Measurements from ENCODE around the gene RNF181. TPM values are rescaled to one million over a fixed set of nuclear protein-coding genes. Genes with fewer than 3 reads are reported as not detected.

The RNF181 gene
- total RNA-seq, 1 experiment from 2014 or later, result 156 TPM

- ChIA-PET CTCF (no interaction called here), POLR2A (interaction anchor here (0.6 kb wide), 1 partner anchor 25 kb away, joined by 7 read pairs; no protein-coding TSS in a partner anchor)
- DNase-seq (ENCODE audit: low read depth, low spot score) (no peak), ATAC-seq (no peak)
- Histone ChIP-seq H3K36me3 (ENCODE audit: control insufficient read depth, insufficient read depth, low read length) (peaks cover 6% of the 10 kb centered on the region), H3K27ac (ENCODE audit: low read length) (no peak overlapping the region), H3K27me3 (ENCODE audit: control insufficient read depth, insufficient read depth, low read length) (no peaks in the 10 kb centered on the region), H3K9me3 (ENCODE audit: control insufficient read depth, insufficient read depth, low read depth, low read length) (no peaks in the 10 kb centered on the region), H3K4me1 (ENCODE audit: control insufficient read depth, insufficient read depth, low read length) (peaks cover 7% of the 10 kb centered on the region; the same call in 1 of the 2 replicates), H3K4me3 (ENCODE audit: low read depth in 2 of 2, low read length in 2 of 2) (no peak overlapping the region)
- BruUV-seq (replicated peaks), result no TSS peak
- intact Hi-C loops (cut with micrococcal nuclease; ENCODE audit: unreplicated experiment), result loop anchor here (2.0 kb wide), 1 partner anchor 47 kb away; the partner anchor contains the start of gene GGCX
- in situ Hi-C loops (cut with HindIII; ENCODE audit: low pct_unique_long_range_greater_than_20kb, low sequenced_read_pairs), result no loop called here
- TF ChIP-seq TCF7L2 (IDR thresholded peaks at IDR 0.05; ENCODE audit: low read depth, low read length), result no peak
- TF ChIP-seq, protein P1, sequence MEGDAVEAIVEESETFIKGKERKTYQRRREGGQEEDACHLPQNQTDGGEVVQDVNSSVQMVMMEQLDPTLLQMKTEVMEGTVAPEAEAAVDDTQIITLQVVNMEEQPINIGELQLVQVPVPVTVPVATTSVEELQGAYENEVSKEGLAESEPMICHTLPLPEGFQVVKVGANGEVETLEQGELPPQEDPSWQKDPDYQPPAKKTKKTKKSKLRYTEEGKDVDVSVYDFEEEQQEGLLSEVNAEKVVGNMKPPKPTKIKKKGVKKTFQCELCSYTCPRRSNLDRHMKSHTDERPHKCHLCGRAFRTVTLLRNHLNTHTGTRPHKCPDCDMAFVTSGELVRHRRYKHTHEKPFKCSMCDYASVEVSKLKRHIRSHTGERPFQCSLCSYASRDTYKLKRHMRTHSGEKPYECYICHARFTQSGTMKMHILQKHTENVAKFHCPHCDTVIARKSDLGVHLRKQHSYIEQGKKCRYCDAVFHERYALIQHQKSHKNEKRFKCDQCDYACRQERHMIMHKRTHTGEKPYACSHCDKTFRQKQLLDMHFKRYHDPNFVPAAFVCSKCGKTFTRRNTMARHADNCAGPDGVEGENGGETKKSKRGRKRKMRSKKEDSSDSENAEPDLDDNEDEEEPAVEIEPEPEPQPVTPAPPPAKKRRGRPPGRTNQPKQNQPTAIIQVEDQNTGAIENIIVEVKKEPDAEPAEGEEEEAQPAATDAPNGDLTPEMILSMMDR (IDR thresholded peaks at IDR 0.05), result no peak
- TF ChIP-seq SIN3A (IDR thresholded peaks at IDR 0.05; ENCODE audit: borderline replicate concordance, insufficient read depth, low read depth, low read length), result no peak
- TF ChIP-seq REST (IDR thresholded peaks at IDR 0.05; ENCODE audit: insufficient read depth in 1 of 2, low read depth in 2 of 2, low read length in 1 of 2), result no peak
- TF ChIP-seq POLR2AphosphoS5 (IDR thresholded peaks at IDR 0.05; ENCODE audit: low read depth, low read length), result no peak
Observed at GRCh38 chr2:85607268-85608215, 12.0 kb downstream of the RNF181 start.

DNA sequence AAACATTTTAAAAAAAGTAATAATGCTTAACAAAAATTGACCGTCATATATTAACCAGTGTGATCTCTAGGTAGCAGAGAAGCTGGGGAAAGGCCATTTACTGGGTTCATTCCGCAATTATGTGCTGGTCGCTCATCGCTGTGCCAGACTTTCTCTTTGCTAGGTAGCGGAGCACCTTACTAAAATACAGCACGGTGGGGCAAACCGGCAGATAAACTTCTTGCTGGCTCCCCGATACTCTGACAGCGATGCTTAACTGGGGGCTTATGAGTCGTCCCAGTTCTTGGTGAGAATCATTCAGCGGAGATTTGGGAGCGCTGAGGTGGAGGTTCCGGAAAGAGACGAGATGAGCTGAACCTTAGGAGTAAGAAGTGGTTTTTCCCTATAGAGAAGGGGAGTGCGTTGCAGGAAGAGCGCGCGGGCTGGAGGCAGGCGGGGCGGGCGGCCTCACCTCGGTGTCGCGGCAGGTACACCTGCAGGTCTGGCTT is 15.7 kb downstream of the RNF181 start:
- ATAC-seq, result peak; percentile 31
- TF ChIP-seq REST (IDR thresholded peaks at IDR 0.05; ENCODE audit: insufficient read depth in 1 of 2, low read depth in 2 of 2, low read length in 1 of 2) (no peak), POLR2AphosphoS5 (IDR thresholded peaks at IDR 0.05; ENCODE audit: low read depth, low read length) (no peak), SIN3A (IDR thresholded peaks at IDR 0.05; ENCODE audit: borderline replicate concordance, insufficient read depth, low read depth, low read length) (no peak), TCF7L2 (IDR thresholded peaks at IDR 0.05; ENCODE audit: low read depth, low read length) (no peak)
- TF ChIP-seq, protein P1 (IDR thresholded peaks at IDR 0.05), result no peak
- POLR2A ChIA-PET, result interaction anchor here (0.5 to 0.7 kb wide), 2 partner anchors 94 to 119 kb away, joined by 3 read pairs; no protein-coding TSS in a partner anchor
- peak overlapping the region; percentile 68 to 76 for H3K4me3 ChIP-seq (ENCODE audit: low read depth in 2 of 2, low read length in 2 of 2)
- intact Hi-C loops (cut with micrococcal nuclease; ENCODE audit: unreplicated experiment), result no loop called here
- H3K36me3 ChIP-seq (ENCODE audit: control insufficient read depth, insufficient read depth, low read length), result peaks cover 6% of the 10 kb centered on the region
- in situ Hi-C loops (cut with HindIII; ENCODE audit: low pct_unique_long_range_greater_than_20kb, low sequenced_read_pairs), result no loop called here
- no peaks in the 10 kb centered on the region for H3K9me3 ChIP-seq (ENCODE audit: control insufficient read depth, insufficient read depth, low read depth, low read length)
- no peak for DNase-seq (ENCODE audit: low read depth, low spot score)
- BruUV-seq (replicated peaks), result TSS peak; percentile 56
- CTCF ChIA-PET, result no interaction called here
- H3K27me3 ChIP-seq (ENCODE audit: control insufficient read depth, insufficient read depth, low read length), result no peaks in the 10 kb centered on the region
- H3K4me1 ChIP-seq (ENCODE audit: control insufficient read depth, insufficient read depth, low read length), result no peaks in the 10 kb centered on the region; the same call in 1 of the 2 replicates
- peak overlapping the region; percentile 92 for H3K27ac ChIP-seq (ENCODE audit: low read length)

All from Panc1 (cell line).